IPS DF 19.7 (cell line): Measurements from ENCODE around the gene ZMYM3.

Experiments used
- DNase-seq: peaks from one replicate; pipeline ENCODE4 v3.0.0-alpha.2; 2013; ENCODE audit warnings: low read depth, low spot score

The ZMYM3 gene

GRCh38 chrX:71253253-71254091 lies 468 bp downstream of the ZMYM3 start:
- DNase-seq: no peak

GRCh38 chrX:71252221-71252620 lies 1.7 kb downstream of the ZMYM3 start:
- DNase-seq: no peak

- DNase-seq: no peak
Measured at GRCh38 chrX:71251466-71251973, 2.4 kb downstream of the ZMYM3 start.

GRCh38 chrX:71250841-71251240 lies 3.1 kb downstream of the ZMYM3 start:
- DNase-seq: no peak

- DNase-seq: no peak
Measured at GRCh38 chrX:71245159-71245558, 8.8 kb downstream of the ZMYM3 start.

GRCh38 chrX:71244359-71245128 lies 9.4 kb downstream of the ZMYM3 start:
- DNase-seq: no peak

GRCh38 chrX:71241301-71241700 lies 12.6 kb downstream of the ZMYM3 start:
- DNase-seq: no peak

GRCh38 chrX:71239781-71240180 lies 14.2 kb downstream of the ZMYM3 start:
- no peak for DNase-seq

- no peak for DNase-seq
Measured at GRCh38 chrX:71236836-71237235, 17.1 kb downstream of the ZMYM3 start.

GRCh38 chrX:71235482-71235881 lies 18.5 kb downstream of the ZMYM3 start:
- DNase-seq: no peak

- DNase-seq: no peak
Measured at GRCh38 chrX:71228063-71228642, 25.8 kb downstream of the ZMYM3 start.

GRCh38 chrX:71227370-71228062 lies 26.4 kb downstream of the ZMYM3 start:
- no peak for DNase-seq

- DNase-seq: no peak
Measured at GRCh38 chrX:71225676-71226075, 28.3 kb downstream of the ZMYM3 start.

- DNase-seq: no peak
Measured at GRCh38 chrX:71225009-71225408, 28.9 kb downstream of the ZMYM3 start.

GRCh38 chrX:71224098-71224708 lies 29.7 kb downstream of the ZMYM3 start:
- DNase-seq: no peak

GRCh38 chrX:71222929-71223328 lies 31.0 kb downstream of the ZMYM3 start, which contains the start of gene GJB1:
Gene GJB1, plus strand, starts transcription at chrX:71223224. Its CDS starts 484 bp downstream, at chrX:71223708.
- no peak for DNase-seq

GRCh38 chrX:71221145-71221544 lies 32.8 kb downstream of the ZMYM3 start:
- no peak for DNase-seq

- no peak for DNase-seq
Measured at GRCh38 chrX:71217298-71217697, 36.6 kb downstream of the ZMYM3 start.

- no peak for DNase-seq
Measured at GRCh38 chrX:71216485-71216884, 37.5 kb downstream of the ZMYM3 start.

GRCh38 chrX:71215338-71215912 lies 38.5 kb downstream of the ZMYM3 start:
- no peak for DNase-seq
